Activated CD8-positive, alpha-beta T cell treated with anti-CD3 and anti-CD28 coated beads for 36 hours (primary cell): ENCODE data around the gene SDR9C7. TPM values are rescaled to one million over a fixed set of nuclear protein-coding genes. Genes with fewer than 3 reads are reported as not detected.
"Not testable (repeated sequence)": the region's sequence is repeated elsewhere in the genome, so short reads cannot be mapped to it uniquely, and the experiment has no call there.

Experiments
- ATAC-seq: fragments of 200-7000 bp; cut with Tn5 transposase; one replicate; pipeline ENCODE4 v1.10.0; 2021; ENCODE audit warnings: mild to moderate bottlenecking, moderate library complexity
- CTCF ChIA-PET: fragments of 350-600 bp; sonication (Branson Sonifier 250); formaldehyde crosslinking; loops from one replicate; lab custom pipeline; 2021; ENCODE audit warnings: antibody characterized with exemption; lab: Charles Lee
- POLR2A ChIA-PET: fragments of 350-600 bp; sonication (Branson Sonifier 250); formaldehyde crosslinking; loops from one replicate; lab custom pipeline; 2021; ENCODE audit warnings: antibody characterized with exemption; lab: Charles Lee
- DNase-seq: peaks from one replicate; pipeline ENCODE4 v3.0.0-alpha.2; 2020
- H3K27ac Mint-ChIP-seq: one replicate; pipeline ENCODE4 v1.8.0; 2021; ENCODE audit warnings: mild to moderate bottlenecking, mixed read lengths
- H3K27me3 Mint-ChIP-seq: one replicate; pipeline ENCODE4 v1.8.0; 2021; ENCODE audit warnings: mixed read lengths
- H3K36me3 Mint-ChIP-seq: one replicate; pipeline ENCODE4 v1.8.0; 2021; ENCODE audit warnings: low read depth, mixed read lengths
- H3K4me1 Mint-ChIP-seq: one replicate; pipeline ENCODE4 v1.8.0; 2021; ENCODE audit warnings: low read depth, mixed read lengths
- H3K4me3 Mint-ChIP-seq: one replicate; pipeline ENCODE4 v1.8.0; 2021; ENCODE audit warnings: mild to moderate bottlenecking, moderate library complexity, mixed read lengths
- H3K9me3 Mint-ChIP-seq: one replicate; pipeline ENCODE4 v1.8.0; 2021; ENCODE audit warnings: mixed read lengths
- CTCF ChIP-seq: fragments of 200-600 bp; IDR thresholded peaks from one replicate; pipeline ENCODE4 v1.8.0; 2022; ENCODE audit warnings: antibody characterized with exemption, mild to moderate bottlenecking
- intact Hi-C: fragments of 100-400 bp; cut with micrococcal nuclease; formaldehyde crosslinking; loops from one replicate; pipeline ENCODE4 v1.10.0; 2022
- total RNA-seq, 2 experiments: library from RNA; stranded (reverse); gene quantifications; one replicate each; pipeline ENCODE4 v1.2.3, GENCODE V29; 2021

Gene SDR9C7
- total RNA-seq, 2 experiments from 2014 or later, result not detected

- Mint-ChIP-seq H3K36me3 (no peaks in the 10 kb centered on the region), H3K27ac (no peak overlapping the region), H3K27me3 (no peaks in the 10 kb centered on the region), H3K4me1 (no peaks in the 10 kb centered on the region), H3K4me3 (no peak overlapping the region), H3K9me3 (no peaks in the 10 kb centered on the region)
- ChIA-PET POLR2A (no interaction called here), CTCF (interaction anchor here (1.3 to 2.1 kb wide), 2 partner anchors 9 to 202 kb away, joined by 3 to 10 read pairs; no protein-coding TSS in a partner anchor)
- no peak for DNase-seq
- no peak for ATAC-seq
- no peak for TF ChIP-seq CTCF
- intact Hi-C loops, result loop anchor here (10.0 kb wide), 1 partner anchor 135 kb away; no protein-coding TSS in a partner anchor
Measured at GRCh38 chr12:56979628-56980027, 45.4 kb upstream of the SDR9C7 start.

GRCh38 chr12:56978397-56979138, 44.4 kb upstream of the SDR9C7 start:
- H3K36me3 Mint-ChIP-seq, result no peaks in the 10 kb centered on the region
- no peak overlapping the region for H3K4me3 Mint-ChIP-seq
- H3K27me3 Mint-ChIP-seq, result no peaks in the 10 kb centered on the region
- DNase-seq, result no peak
- intact Hi-C loops, result no loop called here
- CTCF ChIA-PET, result interaction anchor here (1.3 to 2.1 kb wide), 2 partner anchors 10 to 203 kb away, joined by 3 to 10 read pairs; no protein-coding TSS in a partner anchor
- H3K9me3 Mint-ChIP-seq, result no peaks in the 10 kb centered on the region
- POLR2A ChIA-PET, result no interaction called here
- no peaks in the 10 kb centered on the region for H3K4me1 Mint-ChIP-seq
- no peak for TF ChIP-seq CTCF
- H3K27ac Mint-ChIP-seq, result no peak overlapping the region
- no peak for ATAC-seq

GRCh38 chr12:56977361-56977760, 43.2 kb upstream of the SDR9C7 start:
- H3K9me3 Mint-ChIP-seq, H3K36me3 Mint-ChIP-seq, intact Hi-C loops, H3K27me3 Mint-ChIP-seq, CTCF ChIA-PET, H3K4me3 Mint-ChIP-seq, H3K4me1 Mint-ChIP-seq, ATAC-seq, H3K27ac Mint-ChIP-seq, POLR2A ChIA-PET, DNase-seq: not testable (repeated sequence)

GRCh38 chr12:56974224-56974623, 40.0 kb upstream of the SDR9C7 start:
- CTCF ChIA-PET, result not testable (repeated sequence)

GRCh38 chr12:56968910-56969309, 34.7 kb upstream of the SDR9C7 start:
- H3K27ac Mint-ChIP-seq, DNase-seq, POLR2A ChIA-PET, H3K4me3 Mint-ChIP-seq, CTCF ChIA-PET, H3K9me3 Mint-ChIP-seq, H3K4me1 Mint-ChIP-seq, H3K27me3 Mint-ChIP-seq, ATAC-seq, H3K36me3 Mint-ChIP-seq, intact Hi-C loops: not testable (repeated sequence)

More at GRCh38 chr12:56974224-56974623, 40.0 kb upstream of the SDR9C7 start:
- H3K36me3 Mint-ChIP-seq, POLR2A ChIA-PET, intact Hi-C loops, H3K27me3 Mint-ChIP-seq, H3K4me3 Mint-ChIP-seq, H3K4me1 Mint-ChIP-seq, H3K9me3 Mint-ChIP-seq, DNase-seq, ATAC-seq, H3K27ac Mint-ChIP-seq: not testable (repeated sequence)

- H3K4me3 Mint-ChIP-seq, H3K9me3 Mint-ChIP-seq, H3K36me3 Mint-ChIP-seq, H3K27ac Mint-ChIP-seq, ATAC-seq, H3K4me1 Mint-ChIP-seq, H3K27me3 Mint-ChIP-seq, POLR2A ChIA-PET, DNase-seq, intact Hi-C loops: not testable (repeated sequence)
- CTCF ChIA-PET, result interaction anchor here (1.5 kb wide), 1 partner anchor 35 kb away, joined by 4 read pairs; no protein-coding TSS in a partner anchor
Measured at GRCh38 chr12:56965997-56966642, 31.9 kb upstream of the SDR9C7 start.

- H3K4me1 Mint-ChIP-seq, POLR2A ChIA-PET, DNase-seq, ATAC-seq, H3K27ac Mint-ChIP-seq, intact Hi-C loops, H3K36me3 Mint-ChIP-seq, H3K27me3 Mint-ChIP-seq, H3K4me3 Mint-ChIP-seq, H3K9me3 Mint-ChIP-seq: not testable (repeated sequence)
- CTCF ChIA-PET, result interaction anchor here (1.5 kb wide), 1 partner anchor 36 kb away, joined by 4 read pairs; no protein-coding TSS in a partner anchor
Measured at GRCh38 chr12:56965124-56965523, 30.9 kb upstream of the SDR9C7 start.

- CTCF ChIA-PET, H3K36me3 Mint-ChIP-seq, H3K27me3 Mint-ChIP-seq, H3K9me3 Mint-ChIP-seq, H3K27ac Mint-ChIP-seq, POLR2A ChIA-PET, DNase-seq, H3K4me3 Mint-ChIP-seq, H3K4me1 Mint-ChIP-seq, intact Hi-C loops, ATAC-seq: not testable (repeated sequence)
Measured at GRCh38 chr12:56963557-56963956, 29.3 kb upstream of the SDR9C7 start.

GRCh38 chr12:56962247-56962646, 28.0 kb upstream of the SDR9C7 start:
- H3K9me3 Mint-ChIP-seq, H3K4me1 Mint-ChIP-seq, H3K27ac Mint-ChIP-seq, DNase-seq, ATAC-seq, CTCF ChIA-PET, H3K4me3 Mint-ChIP-seq, H3K27me3 Mint-ChIP-seq, H3K36me3 Mint-ChIP-seq, intact Hi-C loops: not testable (repeated sequence)
- POLR2A ChIA-PET, result interaction anchor here (1.8 kb wide), 1 partner anchor 10 kb away, joined by 4 read pairs; no protein-coding TSS in a partner anchor
